Panc1 (cell line): ENCODE data around the gene SAMD4A. TPM values are rescaled to one million over a fixed set of nuclear protein-coding genes. Genes with fewer than 3 reads are reported as not detected.

Source experiments
- ATAC-seq: fragments of 200-7000 bp; cut with Tn5 transposase; 2 replicates; pipeline ENCODE4 v1.9.1; 2020; ENCODE audit warnings: mild to moderate bottlenecking, moderate library complexity
- BruUV-seq: library from RNA; stranded (reverse); fragments of 400-500 nt; replicated peaks from 2 replicates; lab custom pipeline; 2021; lab: Mats Ljungman, UMichigan
- CTCF ChIA-PET: fragments of 300-600 bp; sonication (Branson Sonifier 250); formaldehyde crosslinking; loops from one replicate; lab custom pipeline; 2022; ENCODE audit warnings: antibody characterized with exemption; lab: Charles Lee
- POLR2A ChIA-PET: fragments of 300-600 bp; sonication (Branson Sonifier 250); formaldehyde crosslinking; loops from one replicate; lab custom pipeline; 2022; ENCODE audit warnings: antibody characterized with exemption; lab: Charles Lee
- DNase-seq: peaks from one replicate; pipeline ENCODE4 v3.0.0-alpha.2; 2010; ENCODE audit warnings: low read depth, low spot score
- H3K27ac ChIP-seq: 2 replicates; pipeline ENCODE4 v1.5.1; 2011; ENCODE audit warnings: mild to moderate bottlenecking, low read length, inconsistent platforms
- H3K27me3 ChIP-seq: fragments of 200-500 bp; sonication (Bioruptor generic); 2 replicates; pipeline ENCODE4 v1.6.0; 2014; ENCODE audit warnings: low read length, inconsistent platforms; ENCODE audit not compliant: control insufficient read depth, insufficient read depth
- H3K36me3 ChIP-seq: fragments of 200-500 bp; sonication (Bioruptor generic); 2 replicates; pipeline ENCODE4 v1.5.1; 2014; ENCODE audit warnings: inconsistent platforms, mild to moderate bottlenecking, low read length, moderate library complexity; ENCODE audit not compliant: control insufficient read depth, insufficient read depth
- H3K4me1 ChIP-seq: 2 replicates; pipeline ENCODE4 v1.5.1; 2011; ENCODE audit warnings: inconsistent platforms, mild to moderate bottlenecking, low read length, moderate library complexity; ENCODE audit not compliant: control insufficient read depth, insufficient read depth
- H3K4me3 ChIP-seq, 2 experiments: 2 replicates each; pipeline ENCODE4 v1.5.1; 2011 to 2012; ENCODE audit warnings: low read depth in 2 of 2, low read length in 2 of 2, mild to moderate bottlenecking in 2 of 2, inconsistent platforms in 1 of 2, moderate library complexity in 1 of 2
- H3K9me3 ChIP-seq: fragments of 200-500 bp; sonication (Bioruptor generic); 2 replicates; pipeline ENCODE4 v1.5.1; 2014; ENCODE audit warnings: low read depth, mild to moderate bottlenecking, inconsistent platforms, low read length, moderate library complexity; ENCODE audit not compliant: control insufficient read depth, insufficient read depth
- CTCF ChIP-seq: fragments of 450-650 bp; IDR thresholded peaks from 2 replicates; pipeline ENCODE4 v1.5.1; 2017; ENCODE audit warnings: mild to moderate bottlenecking
- POLR2AphosphoS5 ChIP-seq: IDR thresholded peaks from 2 replicates; pipeline ENCODE4 v1.6.1; 2012; ENCODE audit warnings: mild to moderate bottlenecking, low read depth, low read length, moderate library complexity
- REST ChIP-seq, 2 experiments: IDR thresholded peaks; 2 replicates each; pipeline ENCODE4 v1.6.1; 2011 to 2012; ENCODE audit warnings: low read depth in 2 of 2, control low read depth in 1 of 2, low read length in 1 of 2, mild to moderate bottlenecking in 1 of 2, moderate library complexity in 1 of 2; ENCODE audit not compliant: insufficient read depth in 1 of 2
- SIN3A ChIP-seq: IDR thresholded peaks from 2 replicates; pipeline ENCODE4 v1.6.1; 2012; ENCODE audit warnings: low read depth, mild to moderate bottlenecking, low read length, moderate library complexity, borderline replicate concordance; ENCODE audit not compliant: insufficient read depth
- TCF7L2 ChIP-seq: IDR thresholded peaks from 2 replicates; pipeline ENCODE4 v1.6.1; 2011; ENCODE audit warnings: mild to moderate bottlenecking, low read depth, low read length, inconsistent platforms
- in situ Hi-C: cut with HindIII; loops from 2 replicates; pipeline ENCODE4 v1.10.0; 2016; ENCODE audit warnings: low sequenced_read_pairs, low pct_unique_long_range_greater_than_20kb
- intact Hi-C: fragments of 100-400 bp; cut with micrococcal nuclease; formaldehyde crosslinking; loops from one replicate; pipeline ENCODE4 v1.10.0; 2022; ENCODE audit not compliant: unreplicated experiment
- total RNA-seq: library from RNA; stranded (reverse); gene quantifications from one replicate; pipeline ENCODE4 v1.2.1, GENCODE V29; 2021; ENCODE audit not compliant: unreplicated experiment

The SAMD4A gene
- total RNA-seq, 1 experiment from 2014 or later: 15.2 TPM

GRCh38 chr14:54829486-54830224 is 262.7 kb downstream of the SAMD4A start:
- POLR2A ChIA-PET: interaction anchor here (0.6 to 0.7 kb wide), 2 partner anchors 11 to 52 kb away, joined by 5 to 7 read pairs; no protein-coding TSS in a partner anchor
- Histone ChIP-seq H3K9me3 (0 out of 2 replicates have a peak, but pooled peaks cover 2% of the 10 kb centered on the region), H3K36me3 (no peaks in the 10 kb centered on the region), H3K4me1 (no peaks in the 10 kb centered on the region), H3K27ac (no peak overlapping the region), H3K27me3 (no peaks in the 10 kb centered on the region; the same call in 1 of the 2 replicates), H3K4me3 (no peak overlapping the region)
- DNase-seq (no peak), ATAC-seq (no peak)
- BruUV-seq: no TSS peak
- in situ Hi-C loops (no loop called here), intact Hi-C loops (no loop called here)
- TF ChIP-seq REST (IDR thresholded peaks at IDR 0.05; ENCODE audit: insufficient read depth in 1 of 2, low read depth in 2 of 2, low read length in 1 of 2) (no peak), TCF7L2 (no peak), SIN3A (no peak), CTCF (no peak), POLR2AphosphoS5 (no peak)
- CTCF ChIA-PET: no interaction called here

GRCh38 chr14:54830650-54831049 is 263.7 kb downstream of the SAMD4A start:
- no TSS peak for BruUV-seq
- no peak for ATAC-seq
- POLR2A ChIA-PET: no interaction called here
- Histone ChIP-seq H3K4me1 (no peaks in the 10 kb centered on the region), H3K9me3 (no peaks in the 10 kb centered on the region), H3K27me3 (no peaks in the 10 kb centered on the region; the same call in 1 of the 2 replicates), H3K4me3 (no peak overlapping the region), H3K36me3 (no peaks in the 10 kb centered on the region), H3K27ac (no peak overlapping the region)
- CTCF ChIA-PET: no interaction called here
- TF ChIP-seq TCF7L2: no peak
- TF ChIP-seq SIN3A: no peak
- TF ChIP-seq POLR2AphosphoS5: no peak
- no peak for TF ChIP-seq REST (IDR thresholded peaks at IDR 0.05; ENCODE audit: insufficient read depth in 1 of 2, low read depth in 2 of 2, low read length in 1 of 2)
- no peak for TF ChIP-seq CTCF
- DNase-seq: no peak
- intact Hi-C loops (no loop called here), in situ Hi-C loops (no loop called here)
